ENCODE measurements around the gene GTPBP4.
"Not testable (repeated sequence)": the region's sequence is repeated elsewhere in the genome, so short reads cannot be mapped to it uniquely, and the experiment has no call there.

GTPBP4 gene

DNA sequence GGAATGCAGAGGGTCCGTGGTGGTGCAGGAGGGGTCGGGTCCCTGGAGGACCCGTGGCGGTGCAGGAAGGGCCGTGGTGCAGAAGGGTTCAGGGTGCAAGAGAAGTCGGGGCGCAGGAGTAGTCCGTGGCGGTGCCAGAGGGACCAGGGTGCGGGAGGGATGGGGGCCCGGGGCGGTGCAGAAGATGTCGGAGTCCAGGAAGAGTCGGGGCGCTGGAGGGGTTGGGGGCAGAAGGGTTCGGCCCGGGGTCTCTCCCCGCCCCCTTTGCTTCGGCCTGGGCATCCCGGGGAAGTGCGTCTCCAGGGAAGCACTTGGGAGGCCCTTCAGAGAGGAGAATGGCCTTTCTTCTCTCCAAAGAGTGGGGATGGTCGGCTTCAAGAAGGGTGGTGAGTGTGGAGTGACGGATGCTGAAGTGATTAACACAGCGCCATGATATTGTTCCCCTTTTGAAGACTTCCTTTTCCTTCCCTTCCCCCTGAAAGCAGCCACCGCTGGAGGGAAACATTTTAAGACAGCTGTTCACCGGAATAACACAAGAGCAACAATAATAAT lies 68.9 kb downstream of the GTPBP4 start:
- peak; percentile 29 for DNase-seq (ENCODE audit: low spot score)

DNA sequence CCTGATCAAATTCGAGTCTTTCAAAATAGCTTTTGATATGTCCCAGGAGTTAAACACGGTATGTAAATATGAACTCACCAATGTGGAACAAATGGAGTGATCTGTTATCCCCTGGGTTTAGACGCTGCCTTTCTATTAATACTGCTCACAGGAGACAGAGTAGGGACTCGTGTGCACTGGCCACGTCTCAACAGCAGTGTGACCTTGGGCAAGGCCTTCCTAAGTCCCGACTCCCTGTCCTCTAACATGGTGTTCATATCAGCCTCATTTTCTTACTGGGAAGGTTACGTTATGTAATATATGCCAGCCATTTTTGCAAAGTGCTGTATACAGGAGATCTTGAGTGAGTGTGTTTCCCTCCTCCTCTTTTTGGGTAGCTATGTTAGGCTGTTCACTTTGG lies 69.8 kb downstream of the GTPBP4 start:
- DNase-seq (ENCODE audit: low spot score), result no peak

DNA sequence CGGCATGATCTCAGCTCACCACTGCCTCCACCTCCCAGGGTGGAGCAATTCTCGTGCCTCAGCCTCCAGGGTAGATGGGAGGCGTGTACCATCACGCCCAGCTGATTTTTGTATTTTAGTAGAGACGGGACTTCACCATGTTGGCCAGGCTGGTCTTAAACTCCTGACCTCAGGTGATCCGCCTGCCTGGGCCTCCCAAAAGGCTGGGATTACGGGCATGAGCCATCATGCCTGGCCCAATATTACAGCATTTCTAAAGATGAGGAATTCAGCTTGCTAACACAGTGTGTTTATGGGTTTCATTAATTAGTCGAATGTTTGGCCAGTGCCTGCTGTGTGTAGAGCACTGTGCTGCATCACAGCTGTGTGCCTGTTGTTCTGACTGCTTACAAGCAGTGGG lies 71.7 kb downstream of the GTPBP4 start:
- DNase-seq (ENCODE audit: low spot score), result no peak

- DNase-seq (ENCODE audit: low spot score), result no peak
Observed at GRCh38 chr10:1061930-1062774, 73.9 kb downstream of the GTPBP4 start.

DNA sequence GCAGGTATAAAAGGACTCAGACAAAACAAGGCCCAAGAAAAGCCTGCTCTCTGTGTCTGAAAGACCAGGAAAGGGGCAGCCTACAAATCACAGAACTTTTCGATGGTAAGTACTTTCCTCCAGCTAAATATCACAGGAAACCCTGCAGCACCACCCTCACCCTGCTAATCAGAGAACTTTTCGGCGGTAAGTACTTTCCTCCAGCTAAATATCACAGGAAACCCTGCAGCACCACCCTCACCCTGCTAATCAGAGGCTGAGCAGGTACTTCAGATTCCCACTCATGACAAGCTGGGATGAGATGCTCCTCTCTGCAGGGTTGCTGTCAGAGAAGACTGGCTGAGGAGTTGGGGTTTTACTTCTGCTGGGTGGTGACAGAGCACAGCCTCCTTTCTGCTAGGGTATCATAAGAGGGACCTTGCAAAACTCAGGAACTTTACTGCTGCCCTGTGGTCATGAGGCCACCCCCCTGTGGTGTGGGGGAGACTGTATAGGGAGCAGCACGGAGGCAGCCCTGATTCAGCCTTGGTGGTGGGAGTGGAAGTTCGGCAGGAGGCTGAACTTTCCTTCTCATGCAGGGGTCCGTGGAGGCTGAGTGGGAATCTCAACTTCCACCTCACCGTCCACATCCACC lies 75.1 kb downstream of the GTPBP4 start:
- no peak for DNase-seq (ENCODE audit: low spot score)

GRCh38 chr10:1064964-1065247 lies 76.7 kb downstream of the GTPBP4 start:
- no peak for DNase-seq (ENCODE audit: low spot score)

- DNase-seq (ENCODE audit: low spot score), result not testable (repeated sequence)
Observed at GRCh38 chr10:1066734-1067133, 78.5 kb downstream of the GTPBP4 start.

DNA sequence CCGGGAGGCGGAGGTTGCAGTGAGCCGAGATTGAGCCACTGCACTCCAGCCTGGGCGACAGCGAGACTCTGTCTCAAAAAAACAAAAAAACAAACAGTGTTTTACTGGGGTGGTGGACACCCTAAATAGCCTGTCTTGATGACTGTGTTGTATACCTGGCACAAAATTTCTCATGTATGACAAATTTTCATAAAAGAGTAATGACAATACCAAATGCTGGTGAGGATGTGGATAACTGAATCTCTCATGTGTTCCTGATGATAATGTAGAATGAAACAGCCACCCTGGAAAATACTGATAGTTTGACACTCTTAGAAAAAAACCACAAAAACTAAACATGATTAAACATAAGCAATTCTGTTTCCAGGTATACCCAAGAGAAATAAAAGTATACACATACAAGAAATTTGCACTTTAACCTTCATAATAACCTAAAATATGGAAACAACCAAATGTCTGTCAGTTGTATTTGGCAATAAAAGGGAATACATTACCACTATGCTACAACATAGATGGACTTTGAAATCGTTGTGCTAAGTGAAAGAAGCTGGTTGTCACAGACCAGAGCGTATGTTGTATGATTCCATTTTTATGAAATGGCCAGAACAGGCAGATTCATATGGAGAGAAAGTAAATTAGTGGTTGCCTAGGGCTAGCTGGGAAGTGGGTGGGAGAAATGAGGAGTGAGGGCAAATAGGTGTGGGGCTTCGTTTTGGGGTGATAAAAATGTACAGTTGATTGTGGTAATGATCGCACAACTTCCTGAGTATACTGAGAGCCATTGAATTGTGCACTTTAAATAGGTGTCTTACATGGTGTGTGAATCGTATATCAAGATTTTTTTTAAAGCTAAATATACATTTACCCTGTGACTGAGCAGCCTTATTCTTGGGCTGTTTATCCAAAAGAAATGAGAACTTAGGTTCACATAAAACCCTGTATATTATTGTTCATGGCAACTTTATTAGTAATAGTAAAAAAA lies 80.4 kb downstream of the GTPBP4 start:
- DNase-seq (ENCODE audit: low spot score), result no peak

Measured in HuH-7 (cell line).